Effector memory CD8-positive, alpha-beta T cell (primary cell): ENCODE data around the gene MAPK4.
"Not testable (repeated sequence)": the region's sequence is repeated elsewhere in the genome, so short reads cannot be mapped to it uniquely, and the experiment has no call there.

ENCODE experiments used
- ATAC-seq: fragments of 150-1000 bp; cut with Tn5 transposase; replicated peaks from 2 replicates; pipeline ENCODE4 v1.10.0; 2021; ENCODE audit warnings: mild to moderate bottlenecking, moderate library complexity
- DNase-seq, 3 experiments: peaks; one replicate each; pipeline ENCODE4 v3.0.0; 2021
- H3K27ac Mint-ChIP-seq, 2 donors: one replicate each; pipeline ENCODE4 v1.8.0; 2022; ENCODE audit warnings: mild to moderate bottlenecking in 2 of 2, mixed read lengths in 2 of 2, moderate library complexity in 2 of 2
- H3K27me3 Mint-ChIP-seq, 2 donors: one replicate each; pipeline ENCODE4 v1.8.0; 2022; ENCODE audit warnings: mixed read lengths in 2 of 2
- H3K36me3 Mint-ChIP-seq: one replicate; pipeline ENCODE4 v1.8.0; 2022; ENCODE audit warnings: mild to moderate bottlenecking, moderate library complexity, mixed read lengths; ENCODE audit not compliant: insufficient read depth
- H3K4me1 Mint-ChIP-seq, 2 donors: one replicate each; pipeline ENCODE4 v1.8.0; 2022; ENCODE audit warnings: low read depth in 2 of 2, mixed read lengths in 2 of 2
- H3K4me3 Mint-ChIP-seq, 2 donors: one replicate each; pipeline ENCODE4 v1.8.0; 2022; ENCODE audit warnings: mild to moderate bottlenecking in 2 of 2, mixed read lengths in 2 of 2, moderate library complexity in 2 of 2
- H3K9me3 Mint-ChIP-seq, 2 donors: one replicate each; pipeline ENCODE4 v1.8.0; 2022; ENCODE audit warnings: mixed read lengths in 2 of 2

MAPK4 gene

DNA sequence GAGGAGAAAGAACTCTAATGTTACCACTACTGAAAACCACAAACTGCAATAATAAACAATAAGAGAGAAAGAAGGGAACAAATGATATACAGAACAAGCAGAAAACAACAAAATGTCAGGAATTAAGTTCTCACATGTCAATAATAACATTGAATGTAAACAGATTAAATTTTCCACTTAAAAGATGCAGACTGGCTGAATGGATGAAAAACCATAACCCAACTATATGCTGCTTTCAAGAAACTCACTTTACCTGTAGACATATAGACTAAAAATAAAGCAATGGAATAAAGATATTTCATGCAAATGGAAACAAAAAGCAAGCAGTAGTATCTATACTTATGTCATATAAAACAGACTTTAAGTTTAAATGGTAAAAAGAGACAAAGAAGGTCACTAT is 209.6 kb downstream of the MAPK4 start:
- no peaks in the 10 kb centered on the region for H3K4me1 Mint-ChIP-seq
- DNase-seq, result no peak
- no peak overlapping the region for H3K4me3 Mint-ChIP-seq
- H3K27me3 Mint-ChIP-seq, result peaks cover 41 to 74% of the 10 kb centered on the region in 2 donors
- H3K9me3 Mint-ChIP-seq, result peaks cover 7 to 28% of the 10 kb centered on the region in 2 donors
- H3K27ac Mint-ChIP-seq, result no peak overlapping the region
- ATAC-seq, result no peak
- no peaks in the 10 kb centered on the region for H3K36me3 Mint-ChIP-seq

DNA sequence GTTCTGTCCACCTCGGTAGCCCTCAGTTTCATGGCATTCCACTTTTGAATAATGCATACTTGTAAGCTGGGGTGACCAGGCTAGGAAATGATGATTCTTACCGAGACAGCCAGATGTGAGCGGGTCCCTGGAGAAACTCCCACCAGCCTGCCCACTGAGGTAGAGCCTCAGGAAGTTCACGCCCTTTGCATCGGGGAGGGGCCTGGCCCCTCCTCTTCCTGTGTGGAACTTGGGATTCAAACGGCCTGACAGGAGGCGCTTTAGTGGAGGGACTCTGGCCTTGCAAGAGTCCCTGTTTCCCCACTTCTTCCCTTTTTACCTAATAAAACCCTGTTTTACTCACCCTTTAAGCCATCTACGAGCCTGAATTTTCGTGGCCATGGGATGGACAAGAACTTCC is 215.3 kb downstream of the MAPK4 start:
- Mint-ChIP-seq H3K27me3 (peaks cover 17 to 51% of the 10 kb centered on the region in 2 donors), H3K4me3 (no peak overlapping the region), H3K4me1 (no peaks in the 10 kb centered on the region), H3K27ac (no peak overlapping the region), H3K36me3 (no peaks in the 10 kb centered on the region), H3K9me3 (peaks cover 0 to 1% of the 10 kb centered on the region in 2 donors)
- ATAC-seq, result no peak
- no peak for DNase-seq

DNA sequence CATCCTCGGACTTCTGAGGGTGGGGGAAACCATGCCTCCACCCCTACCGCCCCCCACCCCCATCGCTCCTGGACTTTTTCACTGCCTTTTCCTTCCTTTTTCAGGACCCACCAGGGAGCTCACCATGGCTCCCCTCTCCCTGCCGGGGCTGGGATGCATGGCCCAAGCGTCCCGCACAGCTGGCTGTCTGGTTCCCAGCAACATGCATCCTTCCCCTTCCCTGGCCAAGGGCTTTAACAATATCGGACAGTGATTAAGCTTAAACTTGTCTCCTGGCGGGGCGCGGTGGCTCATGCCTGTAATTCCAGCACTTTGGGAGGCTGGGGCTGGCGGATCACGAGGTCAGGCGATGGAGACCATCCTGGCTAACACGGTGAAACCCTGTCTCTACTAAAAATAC is 215.8 kb downstream of the MAPK4 start:
- no peaks in the 10 kb centered on the region for H3K9me3 Mint-ChIP-seq
- no peaks in the 10 kb centered on the region for H3K4me1 Mint-ChIP-seq
- no peak overlapping the region for H3K4me3 Mint-ChIP-seq
- DNase-seq, result no peak
- H3K27ac Mint-ChIP-seq, result no peak overlapping the region
- no peaks in the 10 kb centered on the region for H3K36me3 Mint-ChIP-seq
- no peak for ATAC-seq
- H3K27me3 Mint-ChIP-seq, result peaks cover 15 to 49% of the 10 kb centered on the region in 2 donors

DNA sequence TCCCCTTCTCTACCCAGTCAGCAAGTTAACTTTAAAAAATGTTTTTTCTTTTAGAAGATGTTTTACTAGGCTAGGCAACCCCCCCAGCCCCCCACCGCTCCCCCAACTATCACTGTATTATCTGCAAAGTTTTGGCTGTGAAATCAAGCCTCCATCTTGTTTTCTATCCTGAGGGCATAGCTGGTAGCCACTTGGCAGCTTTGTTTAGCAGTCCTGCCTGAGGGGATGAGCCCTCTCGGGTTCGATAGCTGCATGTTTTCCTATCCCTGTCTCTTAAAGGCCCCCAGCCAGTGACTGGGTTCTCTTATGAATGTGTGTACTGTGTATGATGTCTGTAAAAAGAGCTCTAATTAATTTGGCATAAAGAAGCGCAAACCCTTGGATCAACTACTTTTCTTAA is 216.5 kb downstream of the MAPK4 start:
- no peaks in the 10 kb centered on the region for H3K9me3 Mint-ChIP-seq
- no peak overlapping the region for H3K4me3 Mint-ChIP-seq
- H3K4me1 Mint-ChIP-seq, result no peaks in the 10 kb centered on the region
- ATAC-seq (no peak), DNase-seq (no peak)
- H3K36me3 Mint-ChIP-seq, result no peaks in the 10 kb centered on the region
- no peak overlapping the region for H3K27ac Mint-ChIP-seq
- H3K27me3 Mint-ChIP-seq, result peaks cover 16 to 42% of the 10 kb centered on the region in 2 donors

DNA sequence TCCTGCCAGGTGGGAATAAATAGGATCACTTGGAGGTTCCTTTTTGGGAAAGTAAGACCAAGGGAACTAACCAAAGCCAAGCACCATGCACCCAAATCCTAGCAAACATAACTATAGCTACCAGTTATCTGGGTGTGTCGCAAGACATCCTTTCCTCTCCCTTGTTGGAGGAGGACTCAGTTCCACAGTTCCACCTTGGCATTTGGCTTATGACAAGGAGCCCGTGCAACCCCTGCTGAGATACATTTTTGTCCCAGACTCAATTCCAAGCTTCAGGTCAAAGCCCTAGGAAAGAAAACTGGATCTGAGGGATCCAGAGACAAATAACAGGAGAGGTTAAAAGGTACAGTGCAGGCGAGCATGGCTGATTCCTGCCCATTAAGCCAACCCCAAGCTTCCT is 219.1 kb downstream of the MAPK4 start:
- H3K36me3 Mint-ChIP-seq, H3K4me3 Mint-ChIP-seq, H3K27ac Mint-ChIP-seq, ATAC-seq, H3K4me1 Mint-ChIP-seq, DNase-seq, H3K9me3 Mint-ChIP-seq: not testable (repeated sequence)
- peaks cover 25 to 26% of the 10 kb centered on the region in 2 donors for H3K27me3 Mint-ChIP-seq
